Hematopoietic multipotent progenitor cell treated with erythropoietin and hydrocortisone succinate and interleukin-3 and kit ligand, for 4 days (in vitro differentiated cells): ENCODE data around the gene PTCRA.
A peak's percentile ranks its signal among the peaks of the same experiment; 100 is the strongest.
"Not testable (repeated sequence)": the region's sequence is repeated elsewhere in the genome, so short reads cannot be mapped to it uniquely, and the experiment has no call there.

Experiments
- DNase-seq: peaks from one replicate; pipeline ENCODE4 v3.0.0-alpha.2; 2015

The PTCRA gene

GRCh38 chr6:42942444-42942843, 26.6 kb downstream of the PTCRA start:
- no peak for DNase-seq

- DNase-seq = no peak
Measured at GRCh38 chr6:42947950-42948349, 32.1 kb downstream of the PTCRA start.

GRCh38 chr6:42952389-42952788, 36.5 kb downstream of the PTCRA start:
- DNase-seq = no peak

GRCh38 chr6:42954405-42954804, 38.6 kb downstream of the PTCRA start:
- DNase-seq = not testable (repeated sequence)

- peak; percentile 48 for DNase-seq
Measured at GRCh38 chr6:42958125-42958524, 42.3 kb downstream of the PTCRA start.

- DNase-seq = no peak
Measured at GRCh38 chr6:42959917-42960242, 44.0 kb downstream of the PTCRA start.

GRCh38 chr6:42960243-42961019, 44.6 kb downstream of the PTCRA start, which contains the start of gene GNMT:
Gene GNMT (plus strand): TSS chr6:42960754. CDS start chr6:42960768, 14 bp downstream.
- peak; percentile 48 for DNase-seq

- no peak for DNase-seq
Measured at GRCh38 chr6:42961020-42961470, 45.2 kb downstream of the PTCRA start.

- DNase-seq = no peak
Measured at GRCh38 chr6:42962096-42962495, 46.2 kb downstream of the PTCRA start.

- DNase-seq = no peak
Measured at GRCh38 chr6:42962502-42963178, 46.8 kb downstream of the PTCRA start.

- DNase-seq = no peak
Measured at GRCh38 chr6:42963179-42963854, 47.5 kb downstream of the PTCRA start.

GRCh38 chr6:42963855-42964605, 48.2 kb downstream of the PTCRA start:
- DNase-seq = peak; percentile 81

- no peak for DNase-seq
Measured at GRCh38 chr6:42966571-42966970, 50.7 kb downstream of the PTCRA start.

- DNase-seq = no peak
Measured at GRCh38 chr6:42967228-42967627, 51.4 kb downstream of the PTCRA start.

- no peak for DNase-seq
Measured at GRCh38 chr6:42968126-42968701, 52.4 kb downstream of the PTCRA start.

- no peak for DNase-seq
Measured at GRCh38 chr6:42968783-42969182, 52.9 kb downstream of the PTCRA start.

- no peak for DNase-seq
Measured at GRCh38 chr6:42969431-42969830, 53.6 kb downstream of the PTCRA start.

GRCh38 chr6:42969934-42970333, 54.1 kb downstream of the PTCRA start:
- DNase-seq = no peak

GRCh38 chr6:42970871-42971612, 55.2 kb downstream of the PTCRA start:
- peak; percentile 59 for DNase-seq

GRCh38 chr6:42971746-42972327, 56.0 kb downstream of the PTCRA start:
- no peak for DNase-seq

- no peak for DNase-seq
Measured at GRCh38 chr6:42973926-42974325, 58.1 kb downstream of the PTCRA start.
